ENCODE measurements around the gene PLRG1.
A peak's percentile ranks its signal among the peaks of the same experiment; 100 is the strongest.

PLRG1 gene

GRCh38 chr4:154516318-154517029 lies 33.7 kb downstream of the PLRG1 start:
- DNase-seq: peak; percentile 5

GRCh38 chr4:154511981-154512380 lies 38.2 kb downstream of the PLRG1 start:
- DNase-seq: no peak

- DNase-seq: no peak
Observed at GRCh38 chr4:154511548-154511947, 38.7 kb downstream of the PLRG1 start.

GRCh38 chr4:154507156-154507555 lies 43.0 kb downstream of the PLRG1 start:
- DNase-seq: peak; percentile 55

- DNase-seq: peak; percentile 16
Observed at GRCh38 chr4:154506253-154506652, 43.9 kb downstream of the PLRG1 start.

- peak; percentile 26 for DNase-seq
Observed at GRCh38 chr4:154503598-154503997, 46.6 kb downstream of the PLRG1 start.

- no peak for DNase-seq
Observed at GRCh38 chr4:154502111-154502510, 48.1 kb downstream of the PLRG1 start.

GRCh38 chr4:154497889-154498288 lies 52.3 kb downstream of the PLRG1 start:
- DNase-seq: no peak

GRCh38 chr4:154495867-154496266 lies 54.3 kb downstream of the PLRG1 start:
- DNase-seq: no peak

- DNase-seq: no peak
Observed at GRCh38 chr4:154492288-154492687, 57.9 kb downstream of the PLRG1 start.

GRCh38 chr4:154491341-154492271 lies 58.6 kb downstream of the PLRG1 start, which contains the start of gene DCHS2:
Gene DCHS2 (minus strand): TSS chr4:154491799. CDS start chr4:154491355, 444 bp downstream.
- peak; percentile 39 for DNase-seq

GRCh38 chr4:154490583-154491340 lies 59.4 kb downstream of the PLRG1 start:
- DNase-seq: no peak

- no peak for DNase-seq
Observed at GRCh38 chr4:154490234-154490582, 60.0 kb downstream of the PLRG1 start.

- DNase-seq: no peak
Observed at GRCh38 chr4:154489558-154490233, 60.5 kb downstream of the PLRG1 start.

GRCh38 chr4:154487145-154487544 lies 63.1 kb downstream of the PLRG1 start:
- no peak for DNase-seq

- DNase-seq: no peak
Observed at GRCh38 chr4:154485127-154485773, 65.0 kb downstream of the PLRG1 start.

All from kidney glomerular epithelial cell (primary cell).